Measurements from ENCODE around the gene CEP250. TPM values are rescaled to one million over a fixed set of nuclear protein-coding genes. Genes with fewer than 3 reads are reported as not detected.
A peak's percentile ranks its signal among the peaks of the same experiment; 100 is the strongest.

Gene CEP250
- total RNA-seq, 2 donors from 2014 or later: 13.0 to 18.9 TPM

DNA sequence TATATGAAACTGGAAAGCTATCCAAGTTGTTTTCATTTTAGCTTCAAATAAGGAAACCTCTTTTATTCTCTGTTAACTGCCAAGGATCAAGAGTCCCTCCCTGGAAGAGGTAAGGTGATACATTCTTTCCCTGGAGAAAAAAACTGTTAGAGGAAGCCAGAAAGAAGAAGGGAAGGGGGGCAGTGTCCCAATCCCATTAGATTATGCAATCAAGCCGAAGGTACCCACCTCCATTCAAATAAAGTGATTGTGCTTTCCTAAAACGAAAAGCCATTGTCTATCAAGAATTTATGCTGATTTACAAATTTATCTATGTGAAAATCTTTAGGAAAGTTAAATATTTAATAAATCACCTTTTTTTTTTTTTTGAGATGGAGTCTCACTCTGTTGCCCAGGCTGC lies 34.1 kb upstream of the CEP250 start:
- Histone ChIP-seq H3K27me3 (no peaks in the 10 kb centered on the region), H3K36me3 (no peaks in the 10 kb centered on the region), H3K9me3 (no peaks in the 10 kb centered on the region), H3K27ac (no peak overlapping the region), H3K4me3 (no peak overlapping the region), H3K4me1 (no peaks in the 10 kb centered on the region)
- DNase-seq (ENCODE audit: low spot score): no peak
- TF ChIP-seq, protein P1, sequence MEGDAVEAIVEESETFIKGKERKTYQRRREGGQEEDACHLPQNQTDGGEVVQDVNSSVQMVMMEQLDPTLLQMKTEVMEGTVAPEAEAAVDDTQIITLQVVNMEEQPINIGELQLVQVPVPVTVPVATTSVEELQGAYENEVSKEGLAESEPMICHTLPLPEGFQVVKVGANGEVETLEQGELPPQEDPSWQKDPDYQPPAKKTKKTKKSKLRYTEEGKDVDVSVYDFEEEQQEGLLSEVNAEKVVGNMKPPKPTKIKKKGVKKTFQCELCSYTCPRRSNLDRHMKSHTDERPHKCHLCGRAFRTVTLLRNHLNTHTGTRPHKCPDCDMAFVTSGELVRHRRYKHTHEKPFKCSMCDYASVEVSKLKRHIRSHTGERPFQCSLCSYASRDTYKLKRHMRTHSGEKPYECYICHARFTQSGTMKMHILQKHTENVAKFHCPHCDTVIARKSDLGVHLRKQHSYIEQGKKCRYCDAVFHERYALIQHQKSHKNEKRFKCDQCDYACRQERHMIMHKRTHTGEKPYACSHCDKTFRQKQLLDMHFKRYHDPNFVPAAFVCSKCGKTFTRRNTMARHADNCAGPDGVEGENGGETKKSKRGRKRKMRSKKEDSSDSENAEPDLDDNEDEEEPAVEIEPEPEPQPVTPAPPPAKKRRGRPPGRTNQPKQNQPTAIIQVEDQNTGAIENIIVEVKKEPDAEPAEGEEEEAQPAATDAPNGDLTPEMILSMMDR (IDR thresholded peaks at IDR 0.05): no peak

DNA sequence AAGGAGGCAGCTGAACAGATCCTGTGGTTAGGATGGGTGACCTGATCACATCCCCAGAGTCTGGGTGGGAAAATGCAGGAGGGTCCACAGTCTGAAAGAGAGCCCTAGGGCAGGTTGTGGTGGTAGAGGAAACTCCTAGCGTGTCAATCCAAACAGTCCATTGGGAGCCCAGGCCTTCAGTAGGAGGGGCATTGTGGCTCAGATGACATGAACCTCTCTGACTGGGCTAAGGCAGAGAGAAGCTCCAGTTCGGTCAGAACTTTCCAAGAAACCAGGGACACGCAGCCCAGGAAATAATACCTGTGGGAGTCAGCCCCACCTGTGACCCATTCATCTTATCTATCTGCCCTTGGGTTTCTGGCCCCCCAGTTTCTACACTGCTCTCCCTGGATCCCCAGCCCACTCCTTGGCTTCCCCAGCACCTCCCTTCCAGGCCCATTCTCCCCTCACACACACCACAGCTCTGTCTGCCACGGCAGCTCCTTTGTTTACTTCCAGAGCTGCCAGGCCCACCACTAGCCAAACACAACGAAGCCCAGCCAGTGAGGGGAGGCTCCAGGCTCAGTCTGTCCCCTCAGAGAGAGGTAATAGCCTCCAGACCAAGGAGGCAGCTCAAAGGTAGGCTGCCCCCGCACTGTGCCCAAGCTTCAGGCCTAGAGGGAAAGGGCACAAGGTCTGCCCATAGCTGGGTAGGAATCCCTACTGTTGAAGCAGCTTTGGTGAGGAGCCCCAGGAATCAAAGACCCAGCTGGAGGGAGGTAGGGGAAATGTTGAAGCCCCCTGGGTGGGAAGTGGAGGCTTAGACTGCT lies 23.6 kb upstream of the CEP250 start:
- Histone ChIP-seq H3K9me3 (no peaks in the 10 kb centered on the region), H3K36me3 (no peaks in the 10 kb centered on the region), H3K4me3 (no peak overlapping the region), H3K4me1 (no peaks in the 10 kb centered on the region), H3K27ac (no peak overlapping the region), H3K27me3 (no peaks in the 10 kb centered on the region)
- TF ChIP-seq, protein P1 (IDR thresholded peaks at IDR 0.05): no peak
- no peak for DNase-seq (ENCODE audit: low spot score)

DNA sequence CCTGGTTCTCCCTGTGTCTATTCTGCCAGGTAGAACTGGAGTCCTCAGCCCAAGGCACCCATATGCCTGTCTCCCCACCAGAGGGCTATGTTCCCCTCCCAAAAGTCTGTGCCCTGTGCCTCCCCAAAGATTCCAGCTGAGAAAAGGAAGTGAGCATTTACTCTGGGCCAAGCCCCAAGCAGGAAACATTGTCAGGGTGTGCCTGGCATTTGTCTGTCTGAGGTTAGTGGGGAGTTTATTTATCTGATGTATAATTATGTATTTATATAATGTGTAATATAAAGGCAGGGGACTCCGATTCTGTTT lies 23.0 kb upstream of the CEP250 start:
- H3K27me3 ChIP-seq: no peaks in the 10 kb centered on the region
- no peaks in the 10 kb centered on the region for H3K4me1 ChIP-seq
- H3K36me3 ChIP-seq: no peaks in the 10 kb centered on the region
- no peak overlapping the region for H3K4me3 ChIP-seq
- TF ChIP-seq, protein P1 (IDR thresholded peaks at IDR 0.05): no peak
- no peak for DNase-seq (ENCODE audit: low spot score)
- H3K9me3 ChIP-seq: no peaks in the 10 kb centered on the region
- H3K27ac ChIP-seq: no peak overlapping the region

DNA sequence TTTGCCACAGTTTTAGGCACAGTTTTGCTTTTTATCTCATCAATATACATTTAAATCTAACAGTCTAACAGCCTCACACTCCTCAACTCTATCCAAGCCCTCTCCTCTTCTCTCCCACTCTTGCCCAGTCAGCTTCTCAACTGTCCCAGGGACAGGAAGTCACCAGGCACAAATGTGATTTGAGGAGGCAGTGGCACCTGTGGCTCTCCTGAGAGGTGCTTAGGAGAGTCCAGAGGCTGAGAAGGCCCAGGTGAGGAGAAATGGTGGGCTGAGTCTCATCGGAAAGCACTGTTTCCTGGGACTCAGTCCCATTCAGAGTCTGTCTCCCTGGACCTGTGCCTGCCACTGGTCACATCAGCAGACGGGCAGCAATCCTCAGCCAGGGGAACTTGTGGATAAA lies 22.1 kb upstream of the CEP250 start:
- no peaks in the 10 kb centered on the region for H3K27me3 ChIP-seq
- no peak overlapping the region for H3K4me3 ChIP-seq
- no peak overlapping the region for H3K27ac ChIP-seq
- H3K9me3 ChIP-seq: no peaks in the 10 kb centered on the region
- peaks cover 0 to 8% of the 10 kb centered on the region in 2 donors for H3K4me1 ChIP-seq
- no peaks in the 10 kb centered on the region for H3K36me3 ChIP-seq
- no peak for DNase-seq (ENCODE audit: low spot score)
- TF ChIP-seq, protein P1 (IDR thresholded peaks at IDR 0.05): no peak

DNA sequence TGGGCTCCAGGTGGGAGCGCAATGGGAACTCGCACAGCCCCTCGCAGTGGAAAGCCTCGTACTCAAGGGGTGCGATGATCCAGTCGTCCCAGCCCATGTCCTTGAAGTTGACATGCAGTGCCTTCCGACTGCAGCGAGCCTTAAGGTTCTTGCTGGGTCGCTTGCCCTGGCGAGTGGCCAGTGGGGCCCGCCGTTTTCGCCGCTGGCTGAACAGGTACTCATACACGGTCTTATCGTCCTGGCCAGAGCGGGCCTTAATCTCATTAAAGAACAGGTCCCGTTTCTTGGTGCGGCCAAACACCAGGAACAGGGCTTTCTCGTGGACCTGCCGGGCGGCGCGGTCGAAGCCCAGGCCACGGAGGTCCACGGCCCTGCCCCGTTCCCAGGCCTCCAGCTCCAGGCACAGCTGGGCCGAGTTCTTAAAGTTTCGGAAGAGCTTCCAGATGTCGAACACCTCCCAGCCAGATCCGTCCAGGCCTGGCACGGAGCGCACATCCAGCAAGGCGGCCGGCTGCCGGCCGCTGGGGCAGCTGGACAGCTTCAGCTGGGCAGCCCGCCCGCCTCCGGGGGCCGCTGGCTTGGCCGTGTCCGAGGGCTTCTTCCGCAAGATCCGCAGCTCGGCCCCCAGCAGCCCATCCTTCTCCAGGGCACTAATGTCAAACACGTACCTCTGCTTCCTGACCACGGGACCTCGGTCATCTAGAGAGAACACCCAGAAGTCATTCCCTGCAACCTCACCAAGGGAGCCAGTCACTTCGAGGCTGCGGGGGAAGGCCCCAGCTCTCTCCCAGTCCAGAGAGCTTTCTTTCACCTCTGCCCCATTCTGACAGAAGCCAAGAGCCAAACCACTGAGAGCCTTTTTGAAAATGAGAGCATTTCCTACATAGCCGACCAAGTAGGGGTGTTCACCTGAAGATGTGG lies 21.1 kb upstream of the CEP250 start:
- Histone ChIP-seq H3K4me3 (peak overlapping the region in 1 of 2 donors; percentile 1), H3K27me3 (no peaks in the 10 kb centered on the region), H3K36me3 (no peaks in the 10 kb centered on the region), H3K9me3 (no peaks in the 10 kb centered on the region), H3K4me1 (peaks cover 0 to 18% of the 10 kb centered on the region in 2 donors), H3K27ac (no peak overlapping the region)
- TF ChIP-seq, protein P1 (IDR thresholded peaks at IDR 0.05): no peak
- no peak for DNase-seq (ENCODE audit: low spot score)

Data from right atrium auricular region (tissue), 2 donors.